ENCODE results near the gene PPP4C.
A peak's percentile ranks its signal among the peaks of the same experiment; 100 is the strongest.
"Not testable (repeated sequence)": the region's sequence is repeated elsewhere in the genome, so short reads cannot be mapped to it uniquely, and the experiment has no call there.

Gene PPP4C

DNA sequence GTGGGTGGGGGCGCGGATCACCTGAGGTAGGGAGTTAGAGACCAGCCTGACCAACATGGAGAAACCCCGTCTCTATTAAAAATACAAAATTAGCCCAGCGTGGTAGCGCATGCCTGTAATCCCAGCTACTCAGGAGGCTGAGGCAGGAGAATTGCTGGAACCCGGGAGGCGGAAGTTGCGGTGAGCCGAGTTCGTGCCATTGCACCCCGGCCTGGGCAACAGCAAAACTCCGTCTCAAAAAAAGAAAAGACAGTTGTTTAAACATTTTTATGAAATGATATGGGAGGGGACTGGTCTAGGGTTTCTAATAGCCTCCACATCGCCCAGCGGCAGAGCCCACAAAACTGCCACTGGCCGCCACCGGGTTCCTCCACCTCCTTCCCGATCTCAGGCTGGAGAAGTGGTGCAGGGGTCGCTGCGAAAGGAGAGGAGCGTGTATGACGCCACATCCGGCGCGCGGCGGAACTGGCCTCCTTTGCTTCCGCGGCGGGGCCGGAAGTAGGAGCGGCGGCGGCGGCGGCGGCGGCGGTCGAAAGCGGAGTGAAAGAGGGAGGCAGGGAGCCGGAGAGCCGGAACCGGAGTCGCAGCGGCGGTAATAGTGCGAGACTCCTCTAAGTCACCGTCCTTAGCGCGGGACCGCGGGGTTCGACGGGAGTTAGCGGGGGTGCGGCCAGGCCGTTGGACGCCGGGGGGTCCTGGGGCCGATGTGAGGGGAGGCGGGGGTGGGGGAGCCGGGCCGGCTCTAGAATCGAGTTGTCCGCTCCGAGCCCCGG is at the start of gene PPP4C:
Gene PPP4C, plus strand, starts transcription at position 492 of the 773 bp plus-strand sequence. CDS start 384 bp downstream, outside the sequence.
- DNase-seq (ENCODE audit: low read depth, low spot score), result peak; percentile 93

DNA sequence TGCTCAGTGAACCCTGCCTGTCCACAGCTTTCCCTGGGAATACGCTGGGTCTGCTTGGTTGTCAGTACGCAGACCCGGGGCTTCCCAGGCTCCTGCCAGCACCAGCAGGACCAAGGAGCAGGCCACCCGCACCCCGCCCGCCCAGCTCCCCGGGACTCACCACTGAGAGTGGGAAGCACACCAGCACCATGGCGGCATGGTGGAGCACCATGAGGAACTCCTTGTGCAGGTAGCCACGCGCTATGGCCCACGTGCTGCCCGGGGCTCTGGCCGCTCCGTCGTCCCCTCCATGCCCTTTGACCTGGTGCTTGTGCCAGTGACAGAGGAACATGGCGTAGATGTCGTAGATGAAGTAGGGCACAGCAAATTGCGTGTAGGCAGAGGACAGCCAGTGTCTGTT is 49.3 kb upstream of the PPP4C start:
- no peak for DNase-seq (ENCODE audit: low read depth, low spot score)

DNA sequence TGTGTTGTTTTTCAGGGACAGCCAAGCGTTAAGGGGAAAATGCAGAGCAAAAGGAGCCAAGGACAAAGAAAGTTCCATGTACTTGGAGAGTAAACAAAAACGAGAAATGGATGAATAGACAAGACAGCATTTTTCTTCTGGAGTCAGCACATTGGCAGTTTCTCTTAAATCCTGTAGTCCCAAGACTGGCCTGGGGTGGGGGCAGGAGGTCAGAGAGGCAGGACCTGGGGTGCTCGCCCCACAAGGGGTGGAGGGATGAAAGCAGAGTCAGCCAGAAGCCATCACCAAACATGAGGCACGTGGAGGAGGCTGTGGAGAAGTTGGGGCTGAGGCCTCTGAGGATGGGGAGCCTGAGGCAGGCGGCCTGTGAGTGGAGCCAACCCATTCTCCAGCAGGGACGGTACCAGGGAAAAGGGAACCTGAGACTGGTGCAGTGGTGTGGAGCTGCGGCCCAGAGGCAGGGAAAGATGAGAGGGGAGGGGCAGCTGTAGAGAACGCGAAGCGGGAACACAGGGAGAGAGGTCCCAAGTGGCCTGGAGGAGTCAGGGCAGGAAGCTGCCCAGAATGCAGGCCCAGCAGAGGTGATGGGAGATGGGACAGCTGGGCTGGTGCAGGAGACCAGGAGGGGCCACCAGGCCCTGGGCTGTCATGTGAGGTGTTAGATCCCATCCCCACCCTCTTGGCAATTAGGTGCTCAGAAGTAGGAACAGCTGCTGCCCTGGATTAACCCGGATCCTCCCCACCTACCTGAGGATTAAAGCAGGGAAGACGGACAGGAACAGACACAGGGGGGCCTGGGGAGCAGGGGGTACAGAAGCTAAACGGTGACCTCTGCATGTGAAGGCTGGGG is 48.0 kb upstream of the PPP4C start:
- DNase-seq (ENCODE audit: low read depth, low spot score), result no peak

DNA sequence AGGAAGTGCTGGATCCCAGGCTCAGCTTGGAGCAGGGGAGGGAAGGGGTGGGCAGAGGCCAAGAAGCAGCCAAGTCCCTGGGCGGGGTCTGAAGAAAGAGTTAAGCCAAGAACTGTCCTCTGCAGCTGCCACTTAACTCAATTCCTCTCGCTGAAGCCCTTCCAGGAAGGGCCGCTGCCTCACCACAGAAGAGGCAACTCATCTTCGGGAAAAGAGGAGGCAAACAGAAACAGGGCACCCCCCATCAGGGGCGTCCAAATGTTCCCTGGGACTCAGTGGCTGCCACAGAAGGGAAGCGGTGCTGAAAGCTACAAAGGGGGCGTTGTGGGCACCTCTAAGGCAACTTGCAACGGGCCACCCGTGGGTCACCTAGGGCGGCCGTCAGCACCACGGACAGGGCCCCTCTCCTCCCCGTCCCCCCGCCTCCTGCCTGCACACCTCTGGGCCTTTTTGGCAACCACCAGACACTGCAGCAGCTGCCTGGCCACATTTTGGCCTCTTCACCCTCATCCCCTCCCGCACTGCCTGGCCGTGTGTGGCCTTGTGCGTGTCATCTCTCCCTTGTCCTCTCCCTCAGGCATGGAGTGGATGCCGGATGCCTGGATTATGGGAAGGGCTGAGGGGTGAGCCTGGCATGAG is 47.2 kb upstream of the PPP4C start:
- DNase-seq (ENCODE audit: low read depth, low spot score), result peak; percentile 81

- DNase-seq (ENCODE audit: low read depth, low spot score), result no peak
Observed at GRCh38 chr16:30030011-30030685, 45.6 kb upstream of the PPP4C start.

DNA sequence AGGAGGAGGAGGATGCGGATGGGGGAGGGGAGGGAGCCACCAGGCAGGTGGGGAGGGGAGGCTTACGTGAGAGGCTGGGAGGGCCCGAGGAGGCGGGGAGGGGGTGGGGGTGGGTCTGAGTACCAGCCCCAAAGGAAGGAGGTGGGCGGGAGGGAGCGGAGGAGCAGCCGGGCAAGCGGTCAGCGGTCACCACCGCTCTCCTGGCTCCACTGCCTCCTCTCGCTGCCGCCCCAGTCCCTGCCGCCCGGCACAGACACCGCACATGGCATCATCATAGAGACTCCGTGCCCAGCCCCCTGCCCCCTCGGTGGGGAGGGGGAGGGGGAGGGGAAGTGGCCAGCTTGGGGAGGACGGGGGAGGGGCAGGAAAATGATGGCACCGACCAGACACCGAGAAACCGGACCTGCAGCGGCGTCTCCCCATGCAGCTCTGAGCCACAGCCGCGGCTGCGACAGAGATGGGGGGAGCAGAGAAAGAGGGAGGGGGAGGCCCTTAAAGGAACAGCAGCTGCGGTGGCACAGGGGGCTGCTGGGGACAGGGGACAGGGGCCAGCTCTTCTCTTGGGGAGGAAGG is 44.9 kb upstream of the PPP4C start, which contains the start of gene TLCD3B:
Gene TLCD3B, minus strand, starts transcription at position 431 of the 573 bp plus-strand sequence. CDS start 744 bp downstream, outside the sequence.
- DNase-seq (ENCODE audit: low read depth, low spot score), result no peak

DNA sequence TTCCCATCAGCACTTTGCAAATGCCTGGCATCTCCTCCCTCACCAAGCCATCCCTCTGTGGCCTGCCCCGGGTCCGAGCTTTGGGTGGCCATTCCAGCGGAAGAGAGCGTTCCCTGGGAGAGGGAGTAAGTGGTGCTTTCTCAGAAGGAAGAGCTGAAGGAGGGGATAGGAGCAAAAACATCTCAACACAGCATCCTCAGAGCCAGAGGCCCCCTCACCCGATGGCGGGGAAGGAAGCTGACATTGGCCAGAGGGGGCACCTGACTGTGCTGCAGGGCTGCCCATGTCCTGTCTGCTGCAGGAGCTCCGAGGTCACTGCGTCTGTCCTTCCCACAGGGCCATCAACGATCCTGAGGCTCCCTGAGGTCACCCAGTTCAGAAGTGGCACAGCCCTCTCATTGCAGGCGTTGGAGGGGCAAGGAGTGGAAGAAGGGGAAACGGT is 44.3 kb upstream of the PPP4C start:
- no peak for DNase-seq (ENCODE audit: low read depth, low spot score)

DNA sequence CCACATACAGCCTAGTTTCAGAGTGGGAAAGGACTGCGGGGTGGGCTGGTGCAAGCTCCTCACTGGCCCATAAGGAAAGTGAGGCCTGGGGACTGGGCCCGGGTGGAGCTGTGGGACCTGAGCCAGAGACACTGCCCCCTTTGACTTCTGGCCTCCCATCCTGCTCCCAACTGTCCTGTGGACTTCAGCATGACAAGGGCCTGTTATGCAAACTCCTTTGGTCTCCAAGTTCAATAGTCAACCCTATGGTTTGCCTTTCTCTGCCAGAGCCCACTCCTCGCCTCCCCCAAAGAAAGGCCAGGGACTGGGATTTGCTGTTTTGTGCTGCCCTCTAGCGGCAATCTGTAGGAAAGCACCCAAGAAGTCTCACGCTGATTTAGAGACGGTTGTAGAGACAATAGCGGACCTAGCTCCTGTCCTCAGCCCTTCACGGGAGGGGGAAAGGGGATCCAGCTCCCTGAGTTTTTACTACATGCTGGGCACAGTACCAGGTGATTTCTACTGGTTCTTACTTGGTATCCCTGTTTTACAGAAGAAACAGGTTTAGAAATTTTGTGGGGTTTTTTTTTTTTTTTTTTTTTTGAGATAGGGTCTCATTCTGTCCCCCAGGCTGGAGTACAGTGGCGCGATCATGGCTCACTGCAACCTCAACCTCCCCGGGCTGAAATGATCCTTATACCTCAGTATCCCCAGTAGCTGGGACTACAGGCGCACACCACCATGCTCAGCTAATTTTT is 43.5 kb upstream of the PPP4C start:
- peak; percentile 90 for DNase-seq (ENCODE audit: low read depth, low spot score)

DNA sequence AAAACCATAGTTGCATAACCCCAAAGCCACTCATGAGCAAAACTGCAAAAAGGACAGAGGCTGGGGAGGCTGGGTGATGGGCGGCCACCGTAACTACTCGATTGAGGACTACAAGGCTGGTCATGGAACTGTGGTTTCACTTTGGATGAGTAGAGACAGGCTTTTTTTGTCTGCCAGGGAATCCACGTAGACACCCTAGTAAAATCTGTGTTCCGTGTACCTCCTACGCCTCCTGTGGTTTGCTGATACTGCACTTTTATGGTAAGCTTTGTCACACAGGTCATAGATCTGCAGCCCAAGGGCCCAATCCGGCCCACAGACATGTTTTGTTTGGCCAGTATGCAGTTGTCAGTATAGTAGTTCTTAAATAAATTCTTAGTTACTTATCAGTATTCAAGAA is 42.5 kb upstream of the PPP4C start:
- no peak for DNase-seq (ENCODE audit: low read depth, low spot score)

DNA sequence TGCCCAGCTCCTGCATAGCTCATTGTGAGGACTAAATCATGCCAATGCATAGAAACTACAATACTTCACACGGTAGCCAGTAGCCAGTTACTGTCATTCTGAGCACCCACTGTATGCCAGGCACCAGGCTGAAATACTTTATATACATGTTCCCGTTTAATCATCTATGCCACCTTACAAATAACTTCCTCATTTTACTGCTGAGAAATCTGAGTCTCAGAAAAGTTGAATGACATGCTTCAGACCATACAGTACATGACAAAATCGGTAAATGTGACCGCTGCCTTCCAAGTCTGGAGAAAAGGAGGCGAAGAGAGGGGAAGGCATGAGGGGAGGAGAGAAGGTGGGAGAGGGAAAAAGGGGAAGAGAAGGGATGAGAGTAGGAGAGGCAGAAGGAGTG is 35.6 kb upstream of the PPP4C start:
- no peak for DNase-seq (ENCODE audit: low read depth, low spot score)

DNA sequence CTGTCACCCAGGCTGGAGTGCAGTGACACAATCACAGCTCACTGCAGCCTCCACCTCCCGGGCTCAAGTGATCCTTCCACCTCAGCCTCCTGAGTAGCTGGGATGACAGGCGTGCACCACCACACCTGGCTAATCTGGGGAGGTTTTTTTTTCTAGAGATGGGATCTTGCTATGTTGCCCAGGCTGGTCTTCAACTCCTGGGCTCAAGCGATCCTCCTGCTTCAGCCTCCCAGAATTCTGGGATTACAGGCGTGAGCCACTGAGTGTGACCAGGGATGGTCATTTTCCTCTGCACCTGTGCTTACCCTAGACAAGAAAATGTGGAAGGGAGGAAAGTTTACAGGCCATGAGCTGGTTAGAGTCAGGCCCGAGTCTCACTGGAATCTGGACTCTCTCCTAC is 35.1 kb upstream of the PPP4C start:
- DNase-seq (ENCODE audit: low read depth, low spot score), result not testable (repeated sequence)

- DNase-seq (ENCODE audit: low read depth, low spot score), result no peak
Observed at GRCh38 chr16:30041841-30042240, 34.0 kb upstream of the PPP4C start.

DNA sequence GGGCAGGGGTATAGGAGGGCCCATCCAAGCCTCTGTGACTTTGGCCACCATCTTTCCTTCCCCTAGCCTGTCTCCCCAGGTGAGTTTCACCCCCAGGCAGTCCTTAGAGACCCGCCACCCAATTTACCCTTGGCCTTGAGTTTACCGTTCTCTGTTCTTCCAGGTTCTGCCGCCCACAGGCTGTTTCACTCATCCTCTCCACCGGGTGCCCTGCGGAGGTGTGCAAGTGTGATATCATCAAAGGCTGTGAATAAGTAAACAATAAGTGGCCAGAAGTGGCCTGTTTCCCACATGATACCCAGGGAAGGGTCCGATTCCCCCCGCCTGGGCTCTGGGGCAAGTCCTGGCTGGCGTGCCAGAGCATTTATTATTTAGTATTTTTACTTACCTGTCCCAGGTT is 29.6 kb upstream of the PPP4C start:
- no peak for DNase-seq (ENCODE audit: low read depth, low spot score)

DNA sequence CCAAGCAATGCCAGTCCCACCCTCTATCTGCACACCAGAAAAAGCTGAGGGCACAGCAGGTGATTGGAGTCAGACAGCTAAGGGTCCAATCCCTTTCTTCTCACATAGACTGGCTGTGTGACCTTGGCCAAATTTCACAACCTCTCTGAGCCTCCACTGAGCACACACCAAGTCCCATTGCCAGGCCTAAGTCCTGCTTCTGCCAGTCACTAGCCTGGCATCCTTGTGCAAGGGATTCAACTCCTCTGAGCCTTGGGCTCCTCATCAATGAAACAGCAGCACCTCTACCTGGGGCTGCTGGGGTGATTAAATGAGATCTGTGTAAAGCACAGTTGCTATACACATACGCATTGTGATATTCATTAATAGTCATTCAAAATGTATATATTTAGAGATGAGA is 29.2 kb upstream of the PPP4C start:
- no peak for DNase-seq (ENCODE audit: low read depth, low spot score)

DNA sequence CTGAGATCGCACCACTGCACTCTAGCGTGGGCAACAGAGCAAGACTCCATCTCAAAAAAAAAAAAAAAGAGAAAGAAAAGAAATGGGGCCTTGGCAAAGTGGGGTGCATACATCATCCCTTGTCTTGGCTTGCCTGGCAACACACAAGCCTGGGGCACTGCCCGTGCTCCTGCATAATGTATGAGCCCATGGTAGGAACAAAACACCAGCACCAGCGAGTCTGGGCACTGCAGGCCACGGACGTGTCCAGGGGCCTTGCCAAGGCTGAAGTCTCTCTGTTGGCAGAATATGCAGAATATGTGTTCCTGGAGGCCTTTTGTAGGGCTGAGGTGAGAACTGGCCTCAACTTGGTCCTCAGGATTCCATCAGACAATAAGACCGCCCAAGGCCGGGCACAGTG is 25.9 kb upstream of the PPP4C start:
- DNase-seq (ENCODE audit: low read depth, low spot score), result no peak

GRCh38 chr16:30051518-30051917 is 24.3 kb upstream of the PPP4C start:
- DNase-seq (ENCODE audit: low read depth, low spot score), result peak; percentile 55

DNA sequence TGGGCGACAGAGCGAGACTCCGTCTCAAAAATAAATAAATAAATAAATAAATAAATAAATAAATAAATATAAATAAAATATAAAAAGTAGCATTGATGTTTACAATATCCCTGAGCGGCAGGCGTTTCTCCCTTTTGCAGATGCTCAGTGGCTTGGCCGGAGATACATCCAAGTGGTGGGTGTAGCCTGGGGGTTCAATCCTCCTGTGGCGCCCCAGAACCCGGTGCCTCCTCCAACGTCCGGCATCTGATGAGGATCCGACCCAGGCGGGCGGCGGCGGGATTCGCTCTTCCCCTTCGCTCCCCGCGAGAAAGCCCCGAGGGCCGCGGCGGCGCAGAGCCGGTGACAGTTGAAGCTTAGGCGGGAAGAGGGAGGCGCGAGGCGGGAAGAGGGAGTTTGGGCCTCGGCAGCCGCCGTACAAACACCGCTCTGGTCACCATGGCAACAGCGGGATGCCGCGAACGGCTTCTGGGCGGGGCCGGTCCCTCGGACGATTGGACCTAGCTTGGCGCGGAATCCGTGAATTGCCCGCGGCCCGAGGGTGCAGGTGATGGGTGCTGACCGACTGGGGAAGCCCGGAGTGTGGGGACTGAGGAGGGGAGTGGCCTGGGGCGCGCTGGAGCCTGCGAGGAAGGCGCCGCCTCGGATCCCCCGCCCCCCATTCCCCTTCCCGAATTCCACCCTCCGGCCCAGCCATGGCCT is 23.0 kb upstream of the PPP4C start:
- peak; percentile 96 for DNase-seq (ENCODE audit: low read depth, low spot score)

GRCh38 chr16:30053376-30054015 is 22.3 kb upstream of the PPP4C start:
- DNase-seq (ENCODE audit: low read depth, low spot score), result peak; percentile 61

- DNase-seq (ENCODE audit: low read depth, low spot score), result no peak
Observed at GRCh38 chr16:30054451-30054850, 21.3 kb upstream of the PPP4C start.
